Endothelial cell of hepatic sinusoid (primary cell): ENCODE data around the gene FBXO44.

Experiments used
- in situ Hi-C: cut with HindIII; loops from 2 replicates; pipeline ENCODE4 v1.10.0; 2017; ENCODE audit warnings: low sequenced_read_pairs

The FBXO44 gene

DNA sequence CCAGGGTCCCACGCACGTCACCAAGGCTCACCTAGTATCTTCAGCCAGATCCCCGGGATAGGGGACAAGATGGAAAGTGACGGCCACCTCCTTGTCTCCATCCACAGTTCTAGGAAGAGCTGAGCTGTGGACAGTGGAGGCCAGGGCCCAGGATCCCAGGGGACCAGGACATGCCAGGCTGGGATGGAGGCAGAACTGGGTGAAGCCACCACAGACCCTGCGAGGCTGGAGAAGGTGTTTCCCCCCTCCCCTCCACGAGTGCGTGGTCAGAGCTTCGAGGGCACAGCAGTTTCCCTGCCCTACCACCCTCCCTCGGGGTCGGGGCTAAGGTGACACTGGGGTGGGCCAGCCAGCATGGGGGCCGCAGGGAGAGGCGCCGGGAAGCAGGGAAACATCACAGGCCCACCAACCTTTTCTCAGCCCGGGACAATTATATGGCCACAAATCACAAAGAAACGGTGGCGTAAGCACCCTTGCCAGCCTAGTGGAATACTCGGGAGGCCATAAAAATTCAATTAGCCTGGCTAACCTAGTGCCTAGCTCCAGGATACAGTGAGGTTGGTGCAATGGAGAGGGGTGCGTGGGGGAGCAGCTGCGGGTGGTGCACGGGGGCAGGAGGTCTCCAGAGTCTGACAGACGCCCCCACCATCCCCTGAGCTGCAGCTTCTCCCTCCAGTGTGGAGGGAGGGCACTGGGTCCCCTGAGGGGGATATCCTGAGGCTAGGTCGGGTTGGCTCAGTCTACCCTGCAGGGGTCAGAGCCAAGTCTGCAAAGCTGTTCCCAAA is 50.2 kb downstream of the FBXO44 start:
- in situ Hi-C loops = no loop called here

DNA sequence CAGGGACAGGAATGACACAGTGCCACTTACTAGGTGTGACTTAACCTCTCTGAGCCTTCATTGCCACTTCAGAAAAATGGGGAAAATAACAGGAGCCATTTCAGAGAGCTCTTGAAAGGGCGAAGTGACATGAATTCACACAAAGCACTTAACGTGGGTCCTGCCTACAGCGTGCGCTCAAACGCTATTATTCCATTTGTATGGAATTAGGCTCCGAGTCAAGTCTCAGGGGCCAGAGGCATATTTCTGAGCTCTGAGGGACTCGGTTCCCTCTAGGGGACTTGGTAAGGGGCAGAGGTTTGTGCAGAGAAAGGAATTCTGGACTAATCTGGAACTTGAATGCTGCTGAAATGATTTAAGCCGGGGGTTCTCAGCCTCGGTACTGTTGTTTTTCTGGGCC is 50.9 kb downstream of the FBXO44 start:
- in situ Hi-C loops = no loop called here

DNA sequence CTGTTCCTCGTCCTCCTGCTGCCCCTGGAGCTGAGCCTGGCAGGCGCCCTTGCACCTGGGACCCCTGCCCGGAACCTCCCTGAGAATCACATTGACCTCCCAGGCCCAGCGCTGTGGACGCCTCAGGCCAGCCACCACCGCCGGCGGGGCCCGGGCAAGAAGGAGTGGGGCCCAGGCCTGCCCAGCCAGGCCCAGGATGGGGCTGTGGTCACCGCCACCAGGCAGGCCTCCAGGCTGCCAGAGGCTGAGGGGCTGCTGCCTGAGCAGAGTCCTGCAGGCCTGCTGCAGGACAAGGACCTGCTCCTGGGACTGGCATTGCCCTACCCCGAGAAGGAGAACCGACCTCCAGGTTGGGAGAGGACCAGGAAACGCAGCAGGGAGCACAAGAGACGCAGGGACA is 51.6 kb downstream of the FBXO44 start:
- in situ Hi-C loops = no loop called here

DNA sequence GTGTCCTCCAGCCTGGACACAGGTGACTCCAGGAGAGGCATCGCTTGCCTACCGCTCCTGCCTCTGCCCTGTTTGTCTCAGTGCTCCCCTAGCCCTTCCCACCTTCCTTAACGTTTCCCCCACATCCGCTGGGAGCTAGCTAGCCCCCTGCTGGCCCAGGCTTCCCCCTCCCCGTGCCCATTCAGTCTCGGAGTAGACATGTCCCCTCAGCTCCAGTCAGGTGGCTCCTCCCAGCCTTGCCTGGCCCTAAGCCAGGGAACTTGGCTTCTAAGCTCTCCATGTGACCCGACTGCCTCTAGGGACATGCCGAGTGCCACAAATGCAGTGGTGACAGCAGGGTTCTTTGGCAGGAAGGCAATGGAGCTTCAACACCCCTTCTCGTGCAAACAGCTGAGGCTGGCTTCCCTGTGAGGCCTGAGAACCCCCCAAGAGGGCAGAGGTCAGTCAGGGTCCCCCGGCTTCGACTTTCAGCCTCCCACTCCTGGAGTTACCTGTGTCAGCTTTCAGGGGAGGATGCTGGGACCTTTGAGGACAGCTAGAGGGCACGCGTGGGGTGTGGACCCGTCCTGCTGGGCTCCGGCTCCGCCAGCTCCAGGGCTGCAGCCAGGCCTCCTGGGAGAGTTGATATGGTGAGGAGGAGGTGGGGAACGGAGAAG is 53.1 kb downstream of the FBXO44 start:
- in situ Hi-C loops = no loop called here

DNA sequence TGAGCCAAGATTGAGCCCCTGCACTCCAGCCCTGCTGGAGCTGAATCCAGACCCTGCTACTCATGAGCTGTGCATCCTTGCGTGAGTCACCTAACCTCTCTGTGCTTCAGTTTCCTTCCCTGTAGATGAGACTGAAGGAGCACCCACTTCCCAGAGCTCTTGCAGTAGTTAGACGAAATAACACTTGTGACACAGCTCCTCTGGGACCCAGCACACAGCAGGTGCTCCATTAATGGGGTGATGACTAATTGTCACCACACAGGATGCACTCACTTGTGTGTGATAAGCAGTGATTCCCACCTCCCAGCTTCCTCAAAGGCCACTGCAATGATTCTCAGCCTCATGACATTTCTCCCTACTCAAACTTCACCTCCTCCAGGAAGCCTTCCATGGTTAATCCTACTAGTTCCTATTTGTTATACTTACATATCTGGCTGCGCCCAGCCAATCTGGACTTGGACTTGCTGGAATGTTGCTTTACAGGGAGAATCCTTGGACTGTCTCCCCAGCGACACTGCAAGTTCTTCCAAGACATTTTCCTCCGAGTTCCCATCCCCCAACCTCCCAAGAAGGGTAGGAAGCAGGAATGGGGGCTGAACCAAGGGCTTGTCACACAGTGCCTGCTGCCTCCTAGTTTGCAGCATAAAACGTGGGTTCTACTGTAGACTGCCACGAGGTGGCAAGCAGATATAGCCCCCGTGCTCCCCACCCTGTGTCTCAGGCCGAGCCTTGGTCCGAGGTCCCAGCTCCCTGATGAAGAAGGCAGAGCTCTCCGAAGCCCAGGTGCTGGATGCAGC is 54.1 kb downstream of the FBXO44 start:
- in situ Hi-C loops = no loop called here

DNA sequence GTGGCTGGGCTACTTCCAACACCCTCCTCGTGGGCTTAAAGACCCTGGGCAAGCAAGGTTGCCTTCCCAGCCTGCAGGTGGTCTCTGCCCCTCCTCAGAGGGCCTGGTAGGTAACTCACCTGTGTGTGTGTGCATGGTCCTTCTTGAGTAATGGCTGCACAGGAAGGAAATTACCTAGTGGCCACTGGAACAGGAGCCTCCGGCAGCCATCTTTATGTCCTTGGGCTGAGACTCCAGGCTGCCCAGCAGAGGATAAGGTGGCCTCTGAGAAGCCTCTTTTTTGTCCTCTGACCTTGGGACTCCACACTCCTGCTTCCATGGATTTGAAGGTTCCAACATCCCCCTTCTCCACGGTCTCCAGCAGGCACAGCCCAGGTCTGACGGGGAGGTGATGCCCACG is 56.8 kb downstream of the FBXO44 start:
- in situ Hi-C loops = loop anchor here (10.0 kb wide), 1 partner anchor 63 kb away; no protein-coding TSS in a partner anchor

DNA sequence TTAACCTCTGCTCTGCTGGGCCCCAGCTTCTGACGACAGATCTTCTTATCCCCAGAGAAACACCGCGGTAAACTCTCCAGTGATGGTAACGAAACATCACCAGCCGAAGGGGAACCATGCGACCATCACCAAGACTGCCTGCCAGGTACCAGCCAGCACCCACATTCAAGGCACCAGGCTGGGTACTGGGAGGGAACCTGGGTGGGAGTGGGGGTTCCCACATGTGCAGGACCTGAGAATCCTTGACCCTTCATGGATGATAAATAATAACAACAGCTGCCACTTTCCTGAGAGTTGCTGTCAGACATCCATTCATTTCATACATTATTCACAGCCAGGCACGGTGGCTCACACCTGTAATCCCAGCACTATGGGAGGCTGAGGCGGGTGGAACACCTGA is 57.6 kb downstream of the FBXO44 start:
- in situ Hi-C loops = loop anchor here (10.0 kb wide), 1 partner anchor 63 kb away; no protein-coding TSS in a partner anchor
